ENCODE measurements around the gene BAIAP2. TPM values are rescaled to one million over a fixed set of nuclear protein-coding genes. Genes with fewer than 3 reads are reported as not detected.

Gene BAIAP2
- total and polyA plus RNA-seq, 2 donors (not counting 3 experiments of a cell fraction or from before 2014, with no cell fraction given): 12.3 to 18.6 TPM

GRCh38 chr17:81097134-81097942 is 62.4 kb downstream of the BAIAP2 start:
- Histone ChIP-seq H3K9me1 (replicated peaks; ENCODE audit: control insufficient read depth, extremely low read depth, insufficient read depth, low read length) (no peaks in the 10 kb centered on the region), H3K79me2 (ENCODE audit: control insufficient read depth, insufficient read depth, low read length) (no peaks in the 10 kb centered on the region), H3K4me2 (ENCODE audit: insufficient read depth, low read length) (no peak overlapping the region), H3K27ac (ENCODE audit: insufficient read depth, low read depth, low read length) (no peak overlapping the region), H3K9ac (replicated peaks; ENCODE audit: extremely low read depth, insufficient read depth, low read length) (no peak overlapping the region), H3K4me3 (replicated peaks in 1 of 3; ENCODE audit: insufficient read depth in 1 of 3, low read depth in 1 of 3, low read length in 3 of 3) (peak overlapping the region in 1 of 3 experiments; percentile 25), H4K20me1 (replicated peaks; ENCODE audit: control insufficient read depth, extremely low read depth, insufficient read depth, low read length) (no peaks in the 10 kb centered on the region), H3K9me3 (replicated peaks; ENCODE audit: control insufficient read depth, insufficient read depth, low read length) (no peaks in the 10 kb centered on the region), H3K36me3 (ENCODE audit: control insufficient read depth in 2 of 2, extremely low read depth in 1 of 2, insufficient read depth in 2 of 2, low read length in 2 of 2) (no peaks in the 10 kb centered on the region), H2AFZ (ENCODE audit: low read depth, low read length) (peak overlapping the region; percentile 87), H3K27me3 (ENCODE audit: control insufficient read depth in 2 of 2, insufficient read depth in 2 of 2, low read length in 2 of 2) (no peaks in the 10 kb centered on the region), H3K4me1 (ENCODE audit: control insufficient read depth, extremely low read depth, insufficient read depth, low read length) (peaks cover 8% of the 10 kb centered on the region)
- intact Hi-C loops (cut with micrococcal nuclease) (loop anchor here (1.0 kb wide), 3 partner anchors 63 to 108 kb away; no protein-coding TSS in a partner anchor), dilution Hi-C loops (cut with MboI; ENCODE audit: extremely low pct_ligation_motif_present, low sequenced_read_pairs) (no loop called here)
- peak; percentile 78 for FAIRE-seq
- DNase-seq (ENCODE audit: low read depth, low spot score): peak; percentile 79
- ChIA-PET CTCF (interaction anchor here (0.6 to 3.8 kb wide), 21 partner anchors 9 to 670 kb away, joined by 3 to 59 read pairs (median 5); partner anchors contain the start of genes BAIAP2 and CHMP6), POLR2A (no interaction called here)
- no TSS peak for BruUV-seq (replicated peaks)
- no peak for TF ChIP-seq JUN (IDR thresholded peaks at IDR 0.05; ENCODE audit: borderline replicate concordance, insufficient read depth, insufficient read length, low read depth)
- no peak for TF ChIP-seq EZH2 (IDR thresholded peaks at IDR 0.05; ENCODE audit: borderline replicate concordance, low read depth, low read length, severe bottlenecking)
- TF ChIP-seq FOS (IDR thresholded peaks at IDR 0.05; ENCODE audit: borderline replicate concordance, insufficient read depth, low read length): peak; percentile 69
- TF ChIP-seq CTCF (IDR thresholded peaks at IDR 0.05; ENCODE audit: extremely low read depth in 1 of 2, insufficient read depth in 1 of 2, low read depth in 1 of 2, low read length in 2 of 2): peak; percentile 59 to 88

All from endothelial cell of umbilical vein (primary cell).